DOHH2 (cell line): ENCODE results near the gene TYK2.
A peak's percentile ranks its signal among the peaks of the same experiment; 100 is the strongest.

ENCODE experiments used
- H3F3A ChIP-seq: fragments of 200-600 bp; sonication (generic), shearing (Covaris generic); 2 replicates; pipeline ENCODE4 v1.6.0; 2016; ENCODE audit warnings: antibody characterized with exemption, mild to moderate bottlenecking; ENCODE audit not compliant: control insufficient read depth, insufficient read depth
- H3K27ac ChIP-seq: fragments of 200-600 bp; sonication (generic); 2 replicates; pipeline ENCODE4 v1.5.1; 2014; ENCODE audit warnings: low read depth, mild to moderate bottlenecking, low read length, moderate library complexity
- H3K27me3 ChIP-seq: fragments of 200-600 bp; sonication (generic); 2 replicates; pipeline ENCODE4 v1.6.1; 2014; ENCODE audit warnings: mild to moderate bottlenecking, low read length, mixed read lengths; ENCODE audit not compliant: control insufficient read depth
- H3K36me3 ChIP-seq: fragments of 200-600 bp; sonication (generic); 2 replicates; pipeline ENCODE4 v1.6.1; 2014; ENCODE audit warnings: mild to moderate bottlenecking, low read length, moderate library complexity, mixed read lengths; ENCODE audit not compliant: control insufficient read depth
- H3K4me1 ChIP-seq: fragments of 200-600 bp; sonication (generic); 2 replicates; pipeline ENCODE4 v1.6.1; 2014; ENCODE audit warnings: mild to moderate bottlenecking, low read length, mixed read lengths; ENCODE audit not compliant: control insufficient read depth
- H3K4me2 ChIP-seq: fragments of 200-600 bp; sonication (generic); 2 replicates; pipeline ENCODE4 v1.6.0; 2014; ENCODE audit warnings: mild to moderate bottlenecking, low read length, moderate library complexity
- H3K4me3 ChIP-seq: fragments of 200-600 bp; sonication (generic); 2 replicates; pipeline ENCODE4 v1.5.1; 2014; ENCODE audit warnings: mild to moderate bottlenecking, low read length, mixed read lengths
- H3K79me2 ChIP-seq: fragments of 200-600 bp; sonication (generic); 2 replicates; pipeline ENCODE4 v1.6.1; 2014; ENCODE audit warnings: mild to moderate bottlenecking, low read length, mixed read lengths; ENCODE audit not compliant: control insufficient read depth
- H3K9me2 ChIP-seq: fragments of 200-600 bp; sonication (generic); replicated peaks from 2 replicates; pipeline ENCODE4 v1.6.1; 2014; ENCODE audit warnings: mild to moderate bottlenecking, low read length, mixed read lengths; ENCODE audit not compliant: control insufficient read depth
- H3K9me3 ChIP-seq: fragments of 200-600 bp; sonication (generic); 2 replicates; pipeline ENCODE4 v1.6.1; 2014; ENCODE audit warnings: antibody characterized with exemption, low read length, mixed read lengths; ENCODE audit not compliant: control insufficient read depth, insufficient read depth
- H4K20me1 ChIP-seq: fragments of 200-600 bp; sonication (generic); 2 replicates; pipeline ENCODE4 v1.6.0; 2014; ENCODE audit warnings: low read depth, mild to moderate bottlenecking, antibody characterized with exemption, low read length, moderate library complexity; ENCODE audit not compliant: control insufficient read depth, insufficient read depth
- CTCF ChIP-seq: fragments of 200-600 bp; sonication (generic); IDR thresholded peaks from one replicate; pipeline ENCODE4 v1.5.1; 2014; ENCODE audit warnings: antibody characterized with exemption, mild to moderate bottlenecking, low read depth, low read length; ENCODE audit not compliant: poor library complexity, severe bottlenecking
- EZH2phosphoT487 ChIP-seq: fragments of 200-600 bp; sonication (generic); IDR thresholded peaks from 2 replicates; pipeline ENCODE4 v1.6.1; 2017; ENCODE audit warnings: borderline replicate concordance, mild to moderate bottlenecking, antibody characterized with exemption, low read length, moderate library complexity, mixed read lengths

Gene TYK2

GRCh38 chr19:10335352-10335985 lies 44.9 kb downstream of the TYK2 start:
- no peaks in the 10 kb centered on the region for H3K9me2 ChIP-seq
- H3K4me1 ChIP-seq, result peaks cover 47% of the 10 kb centered on the region
- TF ChIP-seq CTCF, result no peak
- TF ChIP-seq EZH2phosphoT487, result no peak
- H3K79me2 ChIP-seq, result peaks cover 50% of the 10 kb centered on the region
- H3K9me3 ChIP-seq, result no peaks in the 10 kb centered on the region
- peaks cover 12% of the 10 kb centered on the region for H4K20me1 ChIP-seq
- H3F3A ChIP-seq, result no peaks in the 10 kb centered on the region; the same call in 1 of the 2 replicates
- no peak overlapping the region for H3K4me3 ChIP-seq
- peaks cover 23% of the 10 kb centered on the region for H3K36me3 ChIP-seq
- no peaks in the 10 kb centered on the region for H3K27me3 ChIP-seq
- H3K27ac ChIP-seq, result no peak overlapping the region
- peak overlapping the region; percentile 91 for H3K4me2 ChIP-seq

- Histone ChIP-seq H3K36me3 (peaks cover 30% of the 10 kb centered on the region), H3K4me1 (peaks cover 42% of the 10 kb centered on the region), H3K4me2 (peak overlapping the region; percentile 91), H3F3A (no peaks in the 10 kb centered on the region; the same call in 1 of the 2 replicates), H3K27ac (no peak overlapping the region), H4K20me1 (peaks cover 18% of the 10 kb centered on the region), H3K27me3 (no peaks in the 10 kb centered on the region), H3K9me2 (no peaks in the 10 kb centered on the region), H3K79me2 (peaks cover 57% of the 10 kb centered on the region), H3K4me3 (peak overlapping the region; percentile 91; the same call in 1 of the 2 replicates), H3K9me3 (no peaks in the 10 kb centered on the region)
- TF ChIP-seq CTCF, result peak; percentile 31
- no peak for TF ChIP-seq EZH2phosphoT487
Observed at GRCh38 chr19:10334588-10335351, 45.6 kb downstream of the TYK2 start.

GRCh38 chr19:10333758-10334587 lies 46.4 kb downstream of the TYK2 start:
- peak overlapping the region; percentile 91 for H3K4me3 ChIP-seq
- H3F3A ChIP-seq, result no peaks in the 10 kb centered on the region; the same call in 1 of the 2 replicates
- peaks cover 34% of the 10 kb centered on the region for H3K4me1 ChIP-seq
- TF ChIP-seq EZH2phosphoT487 (no peak), CTCF (no peak)
- H3K79me2 ChIP-seq, result peaks cover 61% of the 10 kb centered on the region
- H3K9me3 ChIP-seq, result no peaks in the 10 kb centered on the region
- peaks cover 18% of the 10 kb centered on the region for H4K20me1 ChIP-seq
- H3K9me2 ChIP-seq, result no peaks in the 10 kb centered on the region
- peak overlapping the region; percentile 91 for H3K4me2 ChIP-seq
- H3K27me3 ChIP-seq, result no peaks in the 10 kb centered on the region
- peak overlapping the region; percentile 80 for H3K27ac ChIP-seq
- H3K36me3 ChIP-seq, result peaks cover 38% of the 10 kb centered on the region
